ENCODE measurements around the gene PGD.

Gene PGD

DNA sequence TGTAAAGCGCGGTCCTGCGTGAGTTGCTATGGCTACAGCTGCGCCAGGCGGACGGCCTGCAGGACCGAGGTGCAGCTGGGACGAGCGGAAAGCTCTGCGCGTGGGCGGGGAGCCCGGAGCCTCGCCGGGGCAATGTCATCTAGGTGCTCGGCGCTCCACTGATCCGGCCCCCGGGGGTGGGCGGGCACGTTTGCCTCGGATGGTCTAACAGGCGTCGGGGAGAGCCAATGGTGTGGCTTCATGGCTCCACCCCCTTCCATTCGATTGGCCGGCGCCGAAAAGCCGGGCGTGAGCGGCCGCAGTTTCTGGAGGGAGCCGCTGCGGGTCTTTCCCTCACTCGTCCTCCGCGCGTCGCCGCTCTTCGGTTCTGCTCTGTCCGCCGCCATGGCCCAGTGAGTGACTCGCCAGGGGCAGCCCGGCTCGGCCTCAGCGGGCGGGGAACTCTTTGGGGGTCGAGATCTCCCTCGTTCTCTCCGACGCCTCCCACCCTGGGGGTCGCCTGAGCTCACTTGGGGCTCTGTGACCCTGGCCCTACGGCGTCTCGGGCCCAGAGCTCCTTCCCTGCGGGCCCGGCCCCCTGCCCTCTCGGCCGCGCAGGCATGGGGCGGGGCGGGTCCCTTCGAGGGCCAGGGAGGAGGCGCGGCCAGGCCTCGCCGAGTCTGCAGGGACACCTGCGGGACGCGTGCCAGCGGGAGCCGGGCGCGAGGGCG is at the start of gene PGD:
Gene PGD (plus strand): TSS at position 331 of the 710 bp plus-strand sequence. CDS start 54 bp downstream, at position 385.
- DNase-seq = peak; percentile 99

GRCh38 chr1:10353282-10353681 is 45.6 kb upstream of the PGD start:
- DNase-seq = no peak

- DNase-seq = no peak
Observed at GRCh38 chr1:10353693-10354092, 45.2 kb upstream of the PGD start.

GRCh38 chr1:10360045-10360444 is 38.8 kb upstream of the PGD start:
- no peak for DNase-seq

GRCh38 chr1:10361515-10361914 is 37.3 kb upstream of the PGD start:
- no peak for DNase-seq

DNA sequence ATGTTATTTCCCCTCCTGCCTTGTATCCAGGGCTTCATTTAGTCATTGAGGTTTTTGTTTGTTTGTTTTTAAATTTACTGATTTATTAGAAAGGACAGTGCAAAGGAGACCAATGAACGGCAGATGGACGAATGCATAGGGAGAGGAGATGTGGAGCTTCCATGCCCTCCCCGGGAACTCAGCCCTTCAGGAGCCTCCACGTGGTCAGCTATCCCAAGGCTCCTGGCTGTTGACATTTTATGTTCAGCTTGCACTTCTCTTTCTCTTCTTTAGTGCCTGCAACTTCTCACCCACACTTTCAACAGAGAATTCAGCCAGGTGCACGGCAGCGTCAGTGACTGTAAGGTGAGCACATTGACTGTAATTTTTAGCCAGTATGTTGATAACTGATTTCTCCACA is 30.7 kb upstream of the PGD start:
- DNase-seq = no peak

DNA sequence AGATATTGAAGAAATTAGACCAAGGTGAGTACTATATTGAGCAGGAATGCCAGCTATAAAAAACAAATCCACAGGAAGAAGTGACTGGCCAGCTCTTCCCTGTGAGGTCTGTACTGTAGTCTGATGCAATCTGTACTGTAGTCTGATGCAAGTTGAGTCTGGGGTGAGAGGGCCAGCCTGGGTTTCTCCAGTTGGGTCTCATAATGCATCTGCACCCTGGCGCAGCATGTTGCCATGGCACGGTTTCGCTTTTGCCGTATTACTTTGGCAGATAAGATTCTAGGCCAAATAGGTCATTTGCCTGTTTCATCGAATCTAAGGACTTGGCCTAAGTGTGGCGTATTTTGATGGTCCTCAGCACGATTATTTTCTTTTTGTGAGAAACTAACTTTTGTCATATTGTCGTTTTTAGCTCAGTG is 24.4 kb upstream of the PGD start:
- no peak for DNase-seq

DNA sequence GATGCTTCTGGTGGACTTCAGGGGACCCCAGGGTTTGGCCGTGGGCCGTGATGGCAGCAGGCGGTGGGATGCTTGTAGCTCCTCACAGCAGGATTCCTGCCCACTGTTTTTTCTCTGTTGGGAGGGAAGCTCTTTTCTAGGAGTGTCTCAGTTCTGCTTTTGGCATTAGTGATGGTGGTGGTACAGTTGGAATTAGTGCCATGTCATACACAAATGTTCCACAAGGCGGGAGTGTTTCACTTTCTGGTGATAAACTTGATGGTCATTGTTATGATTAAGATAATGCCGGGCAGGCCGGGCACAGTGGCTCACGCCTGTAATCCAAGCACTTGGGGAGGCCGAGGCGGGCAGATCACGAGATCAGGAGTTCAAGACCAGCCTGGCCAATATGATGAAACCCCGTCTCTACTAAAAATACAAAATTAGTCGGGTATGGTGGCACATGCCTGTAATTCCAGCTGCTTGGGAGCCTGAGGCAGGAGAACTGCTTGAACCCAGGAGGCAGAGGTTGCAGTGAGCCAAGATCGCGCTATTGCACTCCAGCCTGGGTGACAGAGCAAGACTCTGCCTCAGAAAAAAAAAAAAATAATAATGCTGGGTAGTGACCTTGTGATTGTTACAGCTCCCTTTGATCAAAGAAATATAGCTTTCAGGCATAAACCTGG is 21.4 kb upstream of the PGD start:
- DNase-seq = peak; percentile 93

- peak; percentile 95 for DNase-seq
Observed at GRCh38 chr1:10378081-10378841, 20.6 kb upstream of the PGD start.

DNA sequence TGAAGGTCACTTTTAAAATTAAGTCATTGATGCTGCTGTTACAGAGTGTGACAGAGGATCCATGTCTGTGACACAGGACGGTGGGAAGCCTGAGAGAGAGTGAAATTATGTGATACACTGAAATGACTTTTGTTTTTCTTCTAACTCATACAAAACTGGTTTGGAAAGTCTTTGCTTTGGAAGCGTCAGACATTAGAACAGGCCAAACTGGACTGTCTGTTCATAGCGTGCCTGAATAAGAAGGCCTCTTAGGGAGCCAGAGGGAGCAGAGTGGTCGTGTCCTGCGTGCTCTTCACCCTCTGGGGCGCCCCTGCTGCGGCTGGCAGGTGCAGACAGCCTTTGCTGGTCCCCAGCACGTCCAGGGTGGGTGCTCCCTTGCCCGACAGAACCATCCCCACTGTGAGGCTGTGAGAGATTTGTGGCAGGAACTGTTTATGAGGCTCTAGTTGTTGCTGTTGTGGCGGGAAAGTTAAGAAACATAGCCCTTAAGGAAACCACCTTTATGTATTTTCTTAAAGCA is 19.7 kb upstream of the PGD start:
- DNase-seq = no peak

DNA sequence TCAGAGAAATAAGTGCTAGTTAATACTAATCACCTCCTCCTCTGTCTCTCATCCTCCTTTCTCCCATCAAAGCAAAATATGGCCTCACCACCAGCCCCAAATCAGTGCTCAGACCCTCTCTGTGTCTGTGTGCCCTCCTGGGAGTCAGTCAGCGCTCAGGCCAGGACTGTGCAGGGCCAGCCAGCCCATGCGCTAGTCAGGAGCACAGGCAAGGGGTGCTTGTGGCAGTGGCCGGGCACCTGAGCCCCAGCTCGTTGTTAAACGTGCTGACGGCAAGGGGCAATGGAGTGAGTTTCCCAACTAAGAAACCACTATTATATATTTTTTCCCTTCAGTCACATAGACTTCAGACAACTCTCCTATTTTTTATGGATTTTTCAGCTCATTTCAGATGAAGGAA is 19.2 kb upstream of the PGD start:
- no peak for DNase-seq

DNA sequence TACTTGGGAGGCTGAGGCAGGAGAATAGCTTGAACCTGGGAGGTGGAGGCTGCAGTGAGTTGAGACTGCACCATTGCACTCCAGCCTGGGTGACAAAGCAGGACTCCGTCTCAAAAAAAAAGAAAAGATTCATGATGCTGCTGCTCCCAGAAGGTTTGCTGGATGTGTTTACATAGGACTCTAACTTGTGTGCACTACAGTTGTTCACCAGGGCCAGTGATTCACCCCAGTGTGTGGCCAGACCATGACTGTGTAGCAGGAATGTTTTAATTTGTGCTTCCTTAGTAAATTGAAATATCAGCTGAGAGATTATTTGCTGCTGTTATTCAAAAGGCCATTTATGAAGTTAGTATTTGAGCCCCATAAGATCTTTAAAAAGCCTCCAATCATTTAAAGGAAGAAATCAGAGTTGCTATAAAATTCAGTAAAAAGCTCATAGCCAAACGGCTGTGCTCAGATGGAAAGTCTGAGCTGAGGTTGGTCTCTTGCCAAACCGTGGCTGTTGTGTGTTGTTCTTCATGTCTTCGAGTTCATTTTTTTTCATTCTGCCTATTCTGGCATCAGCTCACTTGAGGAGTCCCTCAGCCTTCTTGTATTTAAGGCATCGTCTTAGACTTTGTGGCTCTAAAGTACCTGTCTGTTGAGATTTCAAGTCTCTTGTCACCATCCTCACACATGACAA is 18.1 kb upstream of the PGD start:
- DNase-seq = no peak

- DNase-seq = no peak
Observed at GRCh38 chr1:10383630-10384029, 15.2 kb upstream of the PGD start.

- no peak for DNase-seq
Observed at GRCh38 chr1:10384219-10384618, 14.6 kb upstream of the PGD start.

DNA sequence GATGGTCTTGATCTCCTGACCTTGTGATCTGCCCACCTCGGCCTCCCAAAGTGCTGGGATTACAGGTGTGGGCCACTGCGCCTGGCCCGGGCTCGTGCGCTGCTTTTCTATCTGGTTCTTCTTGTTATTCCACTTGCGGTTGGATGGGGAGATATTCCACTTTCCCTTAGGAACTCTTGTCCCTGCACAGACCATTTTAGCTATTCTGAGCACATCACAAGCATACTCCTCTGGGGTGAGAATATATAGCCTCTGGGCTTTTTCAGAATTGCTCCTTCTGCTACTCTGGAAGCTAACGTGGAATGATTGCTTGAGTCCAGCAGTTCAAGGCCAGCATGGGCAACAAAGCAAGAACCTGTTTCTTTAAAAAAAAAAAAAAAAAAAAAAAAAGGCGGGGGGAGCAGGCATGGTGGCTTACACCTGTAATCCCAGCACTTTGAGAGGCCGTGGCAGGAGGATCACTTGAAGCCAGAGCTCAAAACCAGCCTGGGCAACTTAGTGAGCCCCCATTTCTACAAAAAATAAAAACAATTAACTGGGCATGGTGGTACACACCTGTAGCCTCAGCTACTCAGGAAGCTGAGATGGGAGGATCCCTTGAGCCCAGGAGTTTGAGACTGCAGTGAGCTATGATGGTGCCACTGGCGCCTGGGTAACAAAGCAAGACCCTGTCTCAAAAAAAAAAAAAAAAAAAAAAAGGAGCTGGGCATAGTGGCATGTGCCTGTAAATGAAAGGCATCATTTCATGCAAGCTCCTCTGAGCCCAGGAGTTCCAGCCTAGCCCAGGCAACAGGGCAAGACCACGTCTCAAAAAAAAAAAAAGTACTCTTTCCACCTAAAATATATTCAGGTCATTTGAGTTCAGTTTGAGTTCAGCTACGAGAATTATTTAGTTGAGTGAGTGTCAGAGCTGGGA is 11.8 kb upstream of the PGD start:
- no peak for DNase-seq

DNA sequence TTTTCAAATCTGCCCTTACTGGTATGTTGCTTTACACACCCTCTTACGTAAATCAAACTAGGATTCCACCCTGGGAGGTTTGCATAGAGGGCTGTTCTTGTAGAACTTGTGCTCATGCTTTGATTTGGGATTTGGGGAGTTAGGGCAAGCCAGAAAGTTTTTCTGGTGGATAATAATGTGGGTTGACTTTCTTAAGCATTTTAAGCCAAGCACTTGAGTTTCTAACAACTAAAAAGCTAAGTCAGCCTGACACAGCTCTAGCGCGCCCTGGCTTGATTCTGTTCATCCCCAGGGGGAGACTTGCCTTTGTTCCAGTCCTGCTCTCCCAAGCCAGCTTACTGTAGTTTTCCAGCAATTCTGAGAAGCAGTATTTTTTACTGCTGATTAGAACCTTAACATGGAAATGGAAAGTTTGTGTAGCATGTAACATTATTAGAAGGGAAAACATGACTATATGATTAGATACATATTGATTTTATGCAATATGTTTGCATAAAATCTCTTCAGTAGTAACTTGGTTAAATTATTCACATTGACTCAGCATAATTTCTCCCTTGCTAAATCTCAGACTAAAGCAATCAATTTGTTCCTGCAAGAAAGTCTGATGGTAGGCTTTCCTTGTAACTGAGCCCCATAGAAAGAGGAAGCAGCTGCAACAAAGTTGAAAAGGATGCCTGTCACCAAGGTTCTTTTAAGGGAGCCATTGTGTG is 11.0 kb upstream of the PGD start:
- DNase-seq = peak; percentile 78

GRCh38 chr1:10388387-10388715 is 10.5 kb upstream of the PGD start:
- DNase-seq = no peak

DNA sequence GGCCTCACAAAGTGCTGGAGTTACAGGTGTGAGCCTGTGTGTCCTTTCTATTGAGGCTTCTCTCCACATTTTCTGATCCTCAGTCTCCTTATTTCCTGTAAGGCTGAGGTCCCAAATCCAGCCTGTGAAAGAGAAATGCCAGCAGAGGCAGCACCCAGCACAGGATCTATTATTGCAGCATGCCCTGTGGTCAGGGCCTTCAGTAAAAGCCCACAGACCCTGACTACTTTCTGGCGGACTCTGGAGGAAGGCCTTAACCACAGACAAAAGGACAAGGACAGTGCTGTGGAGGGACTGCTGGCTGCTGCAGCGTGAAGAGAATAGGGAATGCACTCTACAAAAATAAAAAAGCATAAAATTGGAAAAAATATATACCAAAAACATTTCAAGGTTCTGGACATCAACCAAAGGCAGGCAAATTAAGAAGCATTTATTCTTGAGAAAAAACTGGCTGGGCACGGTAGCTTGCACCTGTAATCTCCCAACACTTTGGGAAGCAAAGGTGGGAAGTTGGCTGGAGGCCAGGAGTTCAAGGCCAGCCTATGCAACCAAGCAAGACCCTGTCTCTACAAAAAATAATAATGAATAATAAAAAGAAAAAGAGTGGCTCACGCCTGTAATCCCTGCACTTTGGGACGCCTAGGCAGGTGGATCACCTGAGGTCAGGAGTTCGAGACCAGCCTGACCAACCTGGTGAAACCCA is 9.4 kb upstream of the PGD start:
- DNase-seq = no peak

- DNase-seq = no peak
Observed at GRCh38 chr1:10396870-10397269, 2.0 kb upstream of the PGD start.

- DNase-seq = no peak
Observed at GRCh38 chr1:10398278-10398733, 558 bp upstream of the PGD start.

Measured in suppressor macrophage treated with lipopolysaccharide for 4 hours (primary cell).